ENCODE data around the gene SYTL5.

DNA sequence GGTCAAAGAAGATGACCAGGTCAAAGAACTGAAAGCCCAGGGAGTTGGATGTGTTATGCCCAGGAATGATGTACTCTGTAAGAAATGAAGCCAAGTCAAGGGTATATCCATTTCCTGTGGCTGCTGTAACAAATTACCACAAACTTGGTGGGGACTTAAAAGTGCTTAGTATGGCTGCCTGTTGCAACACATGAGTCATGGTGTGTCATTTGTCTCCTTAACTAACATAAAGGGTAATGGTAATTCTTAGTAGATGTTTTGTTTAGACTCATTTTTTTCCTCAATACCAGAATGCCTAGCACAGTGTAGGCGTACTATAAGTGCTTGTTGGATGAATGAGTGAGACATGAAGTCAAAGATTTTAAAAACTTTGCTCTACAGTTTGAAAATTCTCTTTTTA, 45.7 kb downstream of the SYTL5 start:
- TF ChIP-seq POLR2A (IDR thresholded peaks at IDR 0.05; ENCODE audit: low read length), result no peak
- no peak for TF ChIP-seq GATA1 (IDR thresholded peaks at IDR 0.05; ENCODE audit: low read depth, low read length)

All from erythroblast (primary cell).